HG03095 (cell line): Measurements from ENCODE around the gene DHRS4.
"Not testable (repeated sequence)": the region's sequence is repeated elsewhere in the genome, so short reads cannot be mapped to it uniquely, and the experiment has no call there.

Source experiments
- ATAC-seq: cut with Tn5 transposase; IDR thresholded peaks from one replicate; pipeline ENCODE4 v1.9.1; 2021; ENCODE audit warnings: moderate library complexity; ENCODE audit not compliant: unreplicated experiment

The DHRS4 gene

DNA sequence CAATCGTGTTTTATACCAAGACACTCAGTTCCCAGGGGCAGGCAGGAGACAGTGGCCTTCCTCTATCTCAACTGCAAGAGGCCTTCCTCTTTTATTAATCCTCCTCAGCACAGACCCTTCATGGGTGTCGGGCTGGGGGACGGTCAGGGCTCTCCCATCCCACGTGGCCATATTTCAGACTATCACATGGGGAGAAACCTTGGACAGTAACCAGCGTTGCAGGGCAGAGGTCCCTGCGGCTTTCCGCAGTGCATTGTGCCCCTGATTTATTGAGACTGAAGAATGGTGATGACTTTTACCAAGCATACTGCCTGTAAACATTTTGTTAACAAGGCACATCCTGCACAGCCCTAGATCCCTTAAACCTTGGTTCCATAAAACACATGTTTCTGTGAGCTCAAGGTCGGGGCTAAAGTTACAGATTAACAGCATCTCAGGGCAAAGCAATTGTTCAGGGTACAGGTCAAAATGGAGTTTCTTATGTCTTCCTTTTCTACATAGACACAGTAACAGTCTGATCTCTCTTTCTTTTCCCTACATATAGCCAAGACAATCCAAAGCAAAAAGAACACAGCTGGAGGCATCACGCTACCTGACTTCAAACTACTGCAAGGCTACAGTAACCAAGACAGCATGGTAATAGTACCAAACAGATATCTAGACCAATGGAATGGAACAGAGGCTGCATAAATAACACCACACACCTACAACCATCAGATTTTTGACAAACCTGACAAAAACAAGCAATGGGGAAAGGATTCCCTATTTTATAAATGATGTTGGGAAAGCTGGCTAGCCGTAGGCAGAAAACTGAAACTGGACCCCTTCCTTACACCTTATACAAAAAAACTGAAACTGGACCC is 28.6 kb downstream of the DHRS4 start:
- not testable (repeated sequence) for ATAC-seq

DNA sequence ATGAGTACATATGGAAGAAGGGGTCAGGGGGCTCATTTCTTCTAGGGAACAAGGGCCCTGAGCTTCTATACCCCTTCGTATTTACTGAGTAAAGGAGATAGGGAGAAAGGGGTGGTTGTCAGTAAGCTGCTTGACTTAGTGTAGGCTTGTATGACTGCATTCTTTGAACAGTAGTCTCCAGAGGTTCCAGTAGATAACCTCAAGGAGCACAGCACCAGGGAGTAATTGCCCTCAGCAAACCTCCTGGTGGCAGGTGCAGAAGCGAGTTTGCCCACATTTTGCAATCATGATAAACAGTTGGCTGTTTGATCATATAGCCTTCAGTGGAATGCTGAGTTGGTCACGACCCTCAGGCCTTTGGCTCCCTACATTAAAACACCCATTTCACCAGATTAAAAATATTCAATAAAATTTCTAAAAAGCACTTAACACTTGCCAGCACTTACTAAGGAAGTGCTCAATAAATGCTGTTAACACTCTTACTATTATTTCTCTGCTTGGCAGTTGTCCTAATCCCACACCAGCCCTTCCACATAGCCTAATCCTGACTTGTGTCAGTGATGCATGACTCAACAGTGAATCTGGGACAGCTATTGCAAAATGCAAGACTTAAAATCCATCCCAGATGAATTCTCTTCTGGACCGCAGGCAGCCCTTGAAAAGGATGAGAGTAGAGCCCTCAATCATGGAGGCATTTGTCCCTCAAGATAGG is 31.5 kb downstream of the DHRS4 start:
- ATAC-seq, result no peak

DNA sequence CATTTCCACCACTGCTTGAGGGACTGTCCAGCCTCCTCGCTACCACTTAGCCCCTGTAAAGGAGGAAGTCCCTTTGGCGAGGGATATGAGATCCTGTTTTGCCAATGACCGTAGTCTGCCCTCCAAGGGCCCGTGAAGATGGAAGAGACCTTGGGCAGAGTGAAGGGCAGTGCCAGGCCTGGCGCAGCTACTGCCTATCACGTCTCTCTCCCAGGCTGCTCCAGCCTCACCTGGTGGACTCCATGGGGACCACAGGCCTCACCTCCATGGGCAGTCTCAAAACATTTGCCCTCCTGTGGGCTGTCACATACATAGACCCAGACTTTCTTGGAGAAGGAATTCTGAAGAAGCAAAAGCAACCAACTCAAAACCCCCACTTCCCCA is 34.6 kb downstream of the DHRS4 start:
- peak; percentile 5 for ATAC-seq

DNA sequence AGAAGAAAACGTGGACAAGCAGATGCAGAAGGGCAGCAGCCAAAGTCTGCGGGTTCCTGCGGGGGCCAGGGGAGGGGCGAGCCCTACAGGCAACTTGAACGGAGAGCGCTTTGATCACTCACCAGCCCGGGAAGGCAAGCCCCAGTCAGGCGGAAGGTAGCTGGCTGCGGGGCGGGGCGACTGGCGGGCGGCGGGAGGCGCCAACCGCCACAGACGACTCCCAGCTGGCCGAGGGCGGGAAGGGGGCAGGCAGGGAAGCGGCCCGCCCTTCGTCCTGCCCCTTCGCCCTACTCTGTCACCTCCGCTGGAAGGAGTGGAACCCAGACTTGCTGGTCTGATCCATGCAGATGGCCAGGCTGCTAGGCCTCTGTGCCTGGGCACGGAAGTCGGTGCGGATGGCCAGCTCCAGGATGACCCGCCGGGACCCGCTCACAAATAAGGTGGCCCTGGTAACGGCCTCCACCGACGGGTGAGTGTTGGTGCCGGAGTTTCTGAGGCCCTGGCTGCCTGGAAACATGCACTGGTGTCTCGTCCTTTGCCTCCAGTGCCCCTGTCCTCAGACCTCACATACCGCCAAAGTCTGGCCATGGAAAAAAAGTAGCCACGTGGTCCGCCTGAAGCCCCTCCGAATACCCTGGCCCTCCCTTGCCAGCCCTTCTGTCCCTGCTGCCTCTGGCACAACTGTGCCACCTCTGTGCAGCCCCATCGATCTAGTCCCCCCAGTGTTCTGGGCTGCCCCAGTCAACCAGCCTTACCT is 35.2 kb downstream of the DHRS4 start, which contains the start of gene DHRS4L2:
Gene DHRS4L2 (plus strand): TSS at position 323 of the 757 bp plus-strand sequence. CDS start 19 bp downstream, at position 342.
- ATAC-seq, result peak; percentile 87

DNA sequence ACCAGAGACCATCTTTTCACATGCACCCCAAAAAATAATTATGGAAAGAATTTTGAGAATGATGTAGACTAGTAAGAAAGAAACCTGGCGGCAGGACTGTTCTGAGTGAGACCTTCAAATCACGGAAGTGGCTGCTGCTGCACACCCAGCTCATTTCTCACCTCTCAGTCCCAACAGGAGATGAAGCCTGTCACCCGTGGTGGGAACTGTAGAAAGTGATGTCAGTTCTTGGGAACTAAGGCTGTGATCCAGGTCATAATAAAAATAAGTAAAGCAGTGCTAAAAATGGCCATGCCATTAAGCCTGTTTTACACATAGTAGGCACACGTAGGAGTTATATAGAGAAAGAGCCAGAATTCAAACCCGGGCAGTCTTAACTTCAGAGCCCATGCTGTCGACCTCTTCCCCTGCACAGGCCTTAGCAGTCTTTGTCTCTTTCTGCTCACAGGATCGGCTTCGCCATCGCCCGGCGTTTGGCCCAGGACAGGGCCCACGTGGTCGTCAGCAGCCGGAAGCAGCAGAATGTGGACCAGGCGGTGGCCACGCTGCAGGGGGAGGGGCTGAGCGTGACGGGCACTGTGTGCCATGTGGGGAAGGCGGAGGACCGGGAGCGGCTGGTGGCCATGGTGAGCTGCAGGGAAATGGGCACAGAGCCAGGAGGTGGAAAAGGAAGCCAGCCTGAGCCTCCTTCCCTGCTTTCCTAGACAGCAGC is 36.3 kb downstream of the DHRS4 start:
- not testable (repeated sequence) for ATAC-seq

DNA sequence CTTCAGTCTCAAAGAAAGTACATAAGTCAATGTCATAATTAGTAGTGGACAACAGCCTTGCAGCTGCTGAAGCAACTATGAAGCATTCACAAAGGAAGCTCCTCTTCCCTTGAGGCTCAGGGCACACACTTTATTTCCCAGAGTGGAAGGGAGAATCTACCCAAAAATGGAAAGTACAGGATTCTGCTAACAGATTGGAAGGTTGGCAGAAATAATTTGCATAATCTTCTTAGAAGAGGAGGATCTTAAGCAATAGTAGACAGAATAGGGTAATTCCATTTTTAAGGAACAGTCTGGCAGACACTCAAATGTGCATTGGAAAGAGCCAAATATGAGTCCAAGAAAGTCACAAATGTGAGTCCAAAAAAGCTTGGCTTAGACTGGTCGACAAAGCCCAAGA is 37.4 kb downstream of the DHRS4 start:
- not testable (repeated sequence) for ATAC-seq

DNA sequence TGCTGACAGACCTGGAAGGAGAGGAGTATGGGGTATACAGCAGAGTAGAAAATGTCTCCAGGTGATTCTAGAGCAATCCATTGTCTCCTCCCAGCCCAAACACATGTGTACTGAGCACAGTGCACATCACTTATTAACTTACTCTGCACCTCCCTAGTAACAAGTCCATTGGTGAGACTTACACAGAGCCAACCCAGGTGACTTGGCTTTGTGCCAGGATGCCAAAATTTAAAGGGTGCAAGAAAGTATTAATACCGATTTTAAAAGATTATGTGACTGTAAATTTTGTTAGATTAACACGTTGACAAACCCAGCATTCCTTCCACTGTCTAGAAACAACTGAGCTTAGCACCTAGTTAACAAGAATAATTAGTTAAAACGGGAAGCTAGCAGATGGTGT is 39.5 kb downstream of the DHRS4 start:
- not testable (repeated sequence) for ATAC-seq

DNA sequence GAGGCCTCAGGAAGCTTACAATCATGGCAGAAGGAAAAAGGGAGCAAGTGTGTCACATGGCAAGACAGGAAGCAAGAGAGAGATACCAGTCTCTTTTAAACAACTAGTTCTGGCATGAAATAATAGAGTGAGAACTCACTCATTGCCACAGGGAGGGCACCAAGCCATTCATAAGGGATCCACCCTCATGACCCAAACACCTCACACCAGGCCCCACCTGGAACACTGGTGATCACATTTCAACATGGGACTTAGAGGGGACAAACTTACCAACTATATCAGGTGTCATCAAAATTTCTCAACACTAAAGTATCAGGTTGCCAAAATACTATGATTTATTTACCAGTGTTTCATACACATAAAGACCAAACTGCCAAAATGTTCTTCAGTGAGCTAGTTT is 42.4 kb downstream of the DHRS4 start:
- not testable (repeated sequence) for ATAC-seq

DNA sequence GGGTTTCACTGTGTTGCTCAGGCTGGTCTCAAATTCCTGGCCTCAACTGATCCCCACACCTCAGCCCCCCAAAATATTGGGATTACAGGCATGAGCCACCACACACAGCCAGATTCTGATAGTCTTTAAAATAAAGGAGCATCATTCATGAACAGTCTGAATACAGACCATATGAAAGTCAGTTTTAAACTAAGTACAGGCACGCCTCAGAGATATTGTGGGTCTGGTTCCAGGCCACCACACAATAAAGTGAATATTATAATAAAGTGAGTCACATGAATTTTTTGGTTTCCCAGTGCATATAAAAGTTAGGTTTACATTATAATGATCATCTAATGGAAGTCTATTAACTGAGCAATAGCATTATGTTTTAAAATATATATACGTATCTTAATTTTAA is 43.3 kb downstream of the DHRS4 start:
- not testable (repeated sequence) for ATAC-seq

DNA sequence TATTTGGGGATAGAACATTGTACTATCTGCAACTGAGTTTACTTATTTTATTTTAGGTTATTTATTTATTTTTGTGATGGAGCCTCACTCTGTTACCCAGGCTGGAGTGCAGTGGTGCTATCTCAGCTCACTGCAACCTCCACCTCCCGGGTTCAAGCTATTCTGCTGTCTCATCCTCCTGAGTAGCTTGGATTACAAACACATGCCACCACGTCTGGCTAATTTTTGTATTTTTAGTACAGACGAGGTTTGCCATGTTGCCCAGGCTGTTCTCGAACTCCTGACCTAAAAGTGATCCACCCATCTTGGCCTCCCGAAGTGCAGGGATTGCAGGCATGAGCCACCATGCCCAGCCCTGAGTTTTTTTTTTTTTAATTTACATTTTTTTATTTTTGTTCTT is 46.1 kb downstream of the DHRS4 start:
- not testable (repeated sequence) for ATAC-seq

DNA sequence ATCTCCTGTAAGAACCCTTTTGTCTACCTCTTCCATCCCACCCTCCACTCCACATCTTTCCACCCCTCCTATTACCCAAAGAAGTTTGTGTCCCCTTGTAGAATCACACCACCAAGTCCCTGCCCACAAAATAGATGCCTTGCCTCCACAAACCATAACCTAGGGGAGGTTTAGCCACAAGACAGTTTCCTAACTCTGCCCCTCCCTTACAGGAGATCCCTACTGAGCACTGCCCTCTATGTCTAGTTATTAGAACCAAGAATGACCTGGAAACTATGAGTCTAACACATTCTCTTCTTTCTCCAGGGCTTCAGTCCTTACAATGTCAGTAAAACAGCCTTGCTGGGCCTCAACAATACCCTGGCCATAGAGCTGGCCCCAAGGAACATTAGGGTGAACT is 47.5 kb downstream of the DHRS4 start:
- ATAC-seq, result not testable (repeated sequence)

DNA sequence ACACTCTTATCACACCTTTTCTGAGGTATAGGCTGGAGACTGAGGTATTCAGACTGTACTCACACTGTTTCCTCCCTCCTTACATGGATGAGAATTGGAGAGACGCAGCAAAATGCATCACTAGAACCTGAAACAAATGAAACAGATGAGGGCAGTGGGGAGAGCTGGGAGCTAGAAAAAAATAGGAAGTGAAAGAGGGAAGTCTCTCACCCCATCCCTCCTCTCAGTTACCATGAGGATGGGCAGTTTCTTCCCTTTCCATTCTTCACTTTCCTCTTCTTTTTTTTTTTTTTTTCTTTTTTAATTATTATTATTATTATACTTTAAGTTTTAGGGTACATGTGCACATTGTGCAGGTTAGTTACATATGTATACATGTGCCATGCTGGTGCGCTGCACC is 48.1 kb downstream of the DHRS4 start:
- not testable (repeated sequence) for ATAC-seq

DNA sequence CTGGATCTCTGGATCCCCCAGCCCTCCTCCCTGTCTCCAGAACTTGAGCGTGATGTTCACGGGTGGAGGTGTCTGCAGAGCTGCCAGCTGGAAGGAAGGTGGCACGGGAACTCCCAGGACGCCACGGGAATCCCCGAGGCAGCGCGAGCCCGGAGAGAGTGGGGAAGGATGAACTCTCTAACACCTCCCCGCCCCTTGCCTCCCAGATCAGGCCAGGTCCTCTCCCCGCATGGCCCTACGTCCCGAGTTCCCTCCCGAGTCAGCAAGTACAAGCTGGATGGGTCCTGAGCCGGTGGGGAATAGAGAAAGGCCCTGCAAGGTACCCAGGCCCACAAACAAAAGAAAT is 52.9 kb downstream of the DHRS4 start:
- peak; percentile 34 for ATAC-seq

DNA sequence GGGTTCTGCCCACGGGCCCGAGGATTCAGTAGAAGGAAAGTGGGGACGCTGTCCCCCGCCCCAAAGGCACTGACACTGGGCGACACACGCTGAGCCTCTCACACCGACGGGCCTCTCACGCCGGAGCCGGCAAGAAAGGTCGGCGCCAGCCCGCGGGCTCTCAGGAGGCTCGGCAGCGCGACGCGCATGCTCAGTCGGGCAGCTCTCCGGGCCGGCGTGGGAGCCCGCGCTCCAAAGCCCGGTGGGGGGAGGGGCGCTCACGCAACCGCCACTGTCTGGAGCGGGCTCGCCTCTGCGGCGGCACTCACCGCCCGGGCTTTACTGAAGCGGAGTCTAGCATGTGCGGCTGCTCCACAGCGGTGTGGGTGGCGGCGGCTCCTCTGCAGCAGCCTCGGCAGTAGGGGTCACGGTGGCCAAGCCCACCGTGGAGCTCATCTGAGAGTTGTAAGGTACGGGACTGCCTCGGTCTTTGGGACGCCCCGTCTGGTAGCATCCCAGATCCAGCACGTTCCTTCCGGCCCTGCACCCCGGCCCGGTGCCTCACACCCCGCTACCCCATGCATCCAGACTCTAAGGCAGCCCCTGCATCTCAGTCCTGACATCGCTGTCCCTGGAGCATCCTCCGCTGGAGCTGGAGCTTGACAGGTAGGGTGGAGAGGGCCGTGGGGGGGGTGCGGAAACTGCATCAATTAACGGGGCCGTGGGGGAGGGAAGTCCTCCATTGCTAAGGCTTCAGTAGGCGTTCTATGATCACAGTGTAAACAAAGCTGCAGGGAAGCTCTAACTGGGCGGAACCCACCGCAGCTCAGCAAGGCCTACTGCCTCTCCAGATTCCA is 53.5 kb downstream of the DHRS4 start:
- ATAC-seq, result peak; percentile 74

DNA sequence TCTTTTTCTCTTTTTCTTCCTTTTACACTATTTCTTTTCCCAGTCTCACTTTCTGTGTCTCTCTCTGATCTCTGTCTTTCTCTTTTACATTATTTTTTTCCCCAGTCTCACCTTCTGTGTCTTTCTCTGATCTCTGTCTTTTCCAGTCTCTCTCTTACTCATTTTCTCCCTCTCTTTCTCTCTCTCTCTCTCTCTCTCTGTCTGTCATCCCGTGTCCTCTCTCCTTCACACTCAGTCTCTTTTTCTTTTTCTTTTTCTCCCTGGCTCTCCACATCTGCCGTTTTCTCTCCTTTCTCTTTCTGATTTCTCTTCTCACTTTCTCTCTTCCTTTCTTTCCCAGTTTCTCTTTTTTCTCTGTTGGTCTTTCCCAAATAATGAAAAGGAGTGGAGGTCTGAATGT is 57.5 kb downstream of the DHRS4 start:
- ATAC-seq, result no peak

DNA sequence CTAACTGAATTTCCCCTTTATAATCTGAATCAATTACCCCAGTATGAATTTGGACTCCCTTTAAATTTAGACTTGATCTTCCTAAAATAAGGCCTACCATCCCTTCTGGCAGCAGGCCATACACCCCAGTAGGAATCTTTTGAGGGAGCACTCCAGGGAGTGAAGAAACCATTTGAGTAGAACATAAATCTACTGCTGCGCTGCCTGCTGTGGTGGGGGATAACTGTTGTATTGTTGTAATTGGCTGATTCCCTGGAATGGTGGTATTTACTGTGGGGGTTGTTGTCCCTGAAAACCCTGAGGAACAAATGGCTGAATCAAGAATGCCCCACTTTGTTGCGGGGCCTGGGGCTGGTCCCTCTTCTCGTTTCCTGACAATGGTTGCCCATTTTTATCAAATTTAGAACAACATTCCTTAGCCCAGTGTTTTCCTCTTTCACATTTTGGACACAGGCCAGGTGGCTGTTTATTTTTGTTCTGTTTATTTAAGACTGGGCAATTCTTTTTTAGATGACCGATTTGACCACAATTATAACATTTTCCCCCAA is 59.2 kb downstream of the DHRS4 start:
- not testable (repeated sequence) for ATAC-seq

DNA sequence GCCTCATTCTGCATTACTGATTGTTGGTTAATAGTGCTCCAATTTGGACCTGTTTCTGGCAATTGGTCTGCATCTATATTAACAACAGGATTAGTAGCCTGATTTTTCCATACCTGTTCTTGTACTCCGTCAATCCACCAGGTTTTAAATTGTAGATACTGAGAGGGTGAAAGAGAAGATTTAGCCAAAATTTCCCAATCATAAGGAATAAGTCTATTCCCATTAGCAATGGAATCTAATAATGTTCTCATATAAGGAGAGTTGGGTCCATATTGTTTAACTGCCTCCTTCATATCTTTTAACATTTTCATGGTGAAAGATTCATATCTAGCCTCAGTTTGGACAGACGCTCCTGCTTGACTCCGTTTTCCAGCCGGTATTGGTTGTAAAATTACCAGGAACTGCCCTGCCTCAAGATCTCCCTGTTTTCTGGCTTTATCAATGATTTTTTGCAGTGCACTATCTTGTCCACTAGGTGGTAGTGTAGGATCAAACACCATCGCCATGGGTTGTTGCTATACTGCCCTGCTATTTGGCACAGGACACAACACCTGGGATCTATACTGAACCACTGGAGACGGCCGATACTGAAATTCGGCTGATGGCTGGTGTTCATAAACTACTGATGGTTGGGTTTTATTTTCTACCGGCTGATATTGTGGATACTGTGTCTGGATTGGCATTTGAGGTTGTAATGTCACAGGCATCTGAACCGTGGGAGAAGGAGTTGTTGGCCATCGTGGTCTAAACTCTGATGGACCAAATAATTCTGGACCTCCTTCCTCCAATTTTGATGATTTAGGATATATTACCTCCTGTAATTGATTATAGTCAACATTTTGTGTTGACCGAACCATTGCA is 60.3 kb downstream of the DHRS4 start:
- ATAC-seq, result no peak

DNA sequence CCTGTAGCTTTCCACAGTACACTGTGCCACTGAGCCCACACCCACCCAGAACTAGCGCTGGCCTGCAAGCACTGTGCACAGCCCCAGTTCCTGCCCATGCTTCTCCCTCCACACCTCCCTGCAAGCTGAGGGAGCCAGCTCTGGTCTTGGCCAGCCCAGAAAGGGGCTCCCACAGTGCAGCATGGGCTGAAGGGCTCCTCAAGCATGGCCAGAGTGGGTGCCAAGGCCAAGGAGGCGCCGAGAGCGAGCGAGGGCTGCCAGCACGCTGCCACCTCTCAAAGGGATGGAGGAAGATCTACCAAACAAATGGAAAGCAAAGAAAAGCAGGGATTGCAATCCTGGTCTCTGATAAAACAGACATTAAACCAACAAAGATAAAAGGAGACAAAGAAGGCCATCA is 62.2 kb downstream of the DHRS4 start:
- not testable (repeated sequence) for ATAC-seq
